ENCODE measurements around the gene TTLL11. TPM values are rescaled to one million over a fixed set of nuclear protein-coding genes. Genes with fewer than 3 reads are reported as not detected.

Gene TTLL11
- total RNA-seq, 4 donors from 2014 or later = 3.0 to 9.9 (median 7.4) TPM

- TF ChIP-seq POLR2A (IDR thresholded peaks at IDR 0.05) (no peak), CTCF (IDR thresholded peaks at IDR 0.05) (no peak)
- Histone ChIP-seq H3K4me3 (no peak overlapping the region), H3K27me3 (no peaks in the 10 kb centered on the region), H3K9me3 (no peaks in the 10 kb centered on the region), H3K4me1 (peaks cover 0 to 9% (median 0%) of the 10 kb centered on the region in 4 donors), H3K36me3 (no peaks in the 10 kb centered on the region), H3K27ac (peak overlapping the region in 2 of 4 donors; percentile 57 to 69)
- no peak for DNase-seq
Measured at GRCh38 chr9:121945849-121946248, 147.3 kb downstream of the TTLL11 start.

DNA sequence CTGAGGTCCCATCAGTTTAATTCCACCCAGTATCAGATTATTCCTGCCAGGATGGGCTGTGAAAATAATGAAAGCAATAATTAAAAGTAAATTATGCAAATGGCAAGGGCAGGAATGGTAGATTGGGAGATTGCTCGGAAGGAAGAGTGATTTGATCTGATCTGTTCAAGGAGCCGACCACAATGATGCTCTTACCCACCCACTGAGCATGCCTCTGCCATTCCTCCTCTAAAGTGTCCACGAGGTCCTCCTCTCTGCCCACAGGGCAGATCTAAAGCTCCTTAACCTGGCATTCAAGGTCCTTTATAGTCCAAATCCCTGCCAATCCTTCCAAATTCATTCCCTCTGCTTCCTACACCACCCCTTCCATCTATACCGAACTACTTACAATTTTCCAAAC is 147.8 kb downstream of the TTLL11 start:
- TF ChIP-seq POLR2A (IDR thresholded peaks at IDR 0.05) (no peak), CTCF (IDR thresholded peaks at IDR 0.05) (no peak)
- DNase-seq = no peak
- no peaks in the 10 kb centered on the region for H3K36me3 ChIP-seq
- H3K27ac ChIP-seq = peak overlapping the region in 2 of 4 donors; percentile 57 to 69
- H3K9me3 ChIP-seq = no peaks in the 10 kb centered on the region
- H3K4me3 ChIP-seq = no peak overlapping the region
- no peaks in the 10 kb centered on the region for H3K27me3 ChIP-seq
- H3K4me1 ChIP-seq = peaks cover 0 to 9% (median 0%) of the 10 kb centered on the region in 4 donors

DNA sequence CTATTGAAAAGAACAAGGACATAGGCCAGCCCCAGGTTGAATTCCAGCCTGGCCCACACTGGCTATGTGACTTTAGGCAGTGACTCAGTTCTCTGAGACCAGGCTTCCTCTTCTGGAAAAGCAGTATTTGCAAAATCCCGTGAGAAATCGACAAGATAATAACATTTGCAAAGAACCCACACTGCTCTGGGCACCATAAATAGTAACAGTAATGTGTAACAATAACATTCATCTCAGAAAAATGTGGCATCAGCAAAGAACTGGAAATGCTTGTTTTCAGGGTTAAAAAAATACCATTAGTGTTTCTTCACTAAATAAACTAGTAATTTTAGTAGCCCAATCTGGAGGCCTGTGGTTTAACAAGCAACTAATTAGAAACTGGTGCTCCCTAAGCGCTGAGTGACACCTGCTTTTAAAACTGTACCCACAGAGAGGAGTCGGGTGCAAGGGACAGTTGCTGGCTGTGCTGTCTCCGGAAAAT is 148.4 kb downstream of the TTLL11 start:
- H3K9me3 ChIP-seq = no peaks in the 10 kb centered on the region

DNA sequence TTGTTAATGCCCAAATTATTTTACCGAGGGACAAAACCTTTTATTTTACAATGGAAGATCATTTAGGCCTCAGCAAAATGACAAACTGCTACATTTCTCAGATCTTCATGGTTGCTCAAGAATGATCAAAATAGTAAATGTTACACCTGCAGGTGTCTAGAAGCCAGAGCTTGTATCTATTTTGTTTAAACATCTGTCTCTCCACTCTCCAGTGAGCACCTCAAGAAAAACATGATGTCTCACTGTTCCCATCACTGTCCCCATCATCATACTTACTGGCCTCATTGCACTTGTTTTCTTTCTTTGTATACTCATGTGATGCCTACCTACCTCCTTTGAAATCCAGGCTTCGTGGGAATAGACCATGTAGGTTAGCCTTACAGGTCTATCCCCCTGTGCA is 149.6 kb downstream of the TTLL11 start:
- Histone ChIP-seq H3K27me3 (no peaks in the 10 kb centered on the region), H3K4me3 (no peak overlapping the region), H3K36me3 (no peaks in the 10 kb centered on the region), H3K27ac (peak overlapping the region in 2 of 4 donors; percentile 57 to 73), H3K9me3 (no peaks in the 10 kb centered on the region), H3K4me1 (peaks cover 0 to 9% (median 0%) of the 10 kb centered on the region in 4 donors)
- no peak for DNase-seq
- no peak for TF ChIP-seq CTCF (IDR thresholded peaks at IDR 0.05)
- TF ChIP-seq POLR2A (IDR thresholded peaks at IDR 0.05) = no peak

More for the DNA sequence above, 148.4 kb downstream of the TTLL11 start:
- Histone ChIP-seq H3K36me3 (no peaks in the 10 kb centered on the region), H3K27me3 (no peaks in the 10 kb centered on the region), H3K27ac (peak overlapping the region in 2 of 4 donors; percentile 57 to 69), H3K4me1 (peaks cover 0 to 9% (median 0%) of the 10 kb centered on the region in 4 donors), H3K4me3 (no peak overlapping the region)
- TF ChIP-seq CTCF (IDR thresholded peaks at IDR 0.05) = no peak
- TF ChIP-seq POLR2A (IDR thresholded peaks at IDR 0.05) = no peak
- DNase-seq = no peak

DNA sequence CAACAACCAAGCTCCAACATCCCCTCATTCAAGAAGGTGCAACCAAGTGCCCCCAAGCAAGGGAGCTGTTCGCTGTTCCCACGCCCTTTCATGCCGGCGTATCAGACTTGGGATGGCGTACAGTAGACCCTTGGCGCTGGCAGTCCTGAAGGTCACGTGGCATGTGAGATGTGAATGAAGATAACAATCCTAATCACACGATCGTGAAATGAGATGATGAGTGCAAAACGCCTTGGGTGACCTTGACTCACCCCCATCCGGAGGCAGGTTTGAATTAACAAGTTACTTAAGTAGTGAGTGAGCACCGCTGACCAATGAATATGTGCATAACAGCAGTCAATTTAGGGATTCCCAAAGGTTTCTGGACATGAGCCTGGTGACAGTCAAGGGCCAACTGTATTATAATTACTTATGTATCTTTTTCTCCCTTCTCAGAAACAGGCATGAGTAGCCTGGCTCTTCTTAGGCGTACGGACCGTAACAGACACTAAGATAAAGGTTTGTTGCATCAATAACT is 150.2 kb downstream of the TTLL11 start:
- Histone ChIP-seq H3K9me3 (no peaks in the 10 kb centered on the region), H3K27ac (peak overlapping the region in 2 of 4 donors; percentile 55 to 73), H3K27me3 (no peaks in the 10 kb centered on the region), H3K4me3 (no peak overlapping the region), H3K36me3 (no peaks in the 10 kb centered on the region), H3K4me1 (peaks cover 0 to 9% (median 0%) of the 10 kb centered on the region in 4 donors)
- DNase-seq = no peak
- TF ChIP-seq POLR2A (IDR thresholded peaks at IDR 0.05) = no peak
- no peak for TF ChIP-seq CTCF (IDR thresholded peaks at IDR 0.05)

All from Peyer's patch (tissue), 4 donors.